Stimulated activated CD8-positive, alpha-beta memory T cell treated with anti-CD3 and anti-CD28 coated beads, Interleukin-4, amount 100 ng/mL, for 1 hour (primary cell): ENCODE results near the gene AJM1.
"Not testable (repeated sequence)": the region's sequence is repeated elsewhere in the genome, so short reads cannot be mapped to it uniquely, and the experiment has no call there.

Experiments used
- DNase-seq, 2 donors: peaks; one replicate each; pipeline ENCODE4 v3.0.0-alpha.2; 2020; ENCODE audit warnings: low read depth in 2 of 2, low spot score in 1 of 2

AJM1 gene

DNA sequence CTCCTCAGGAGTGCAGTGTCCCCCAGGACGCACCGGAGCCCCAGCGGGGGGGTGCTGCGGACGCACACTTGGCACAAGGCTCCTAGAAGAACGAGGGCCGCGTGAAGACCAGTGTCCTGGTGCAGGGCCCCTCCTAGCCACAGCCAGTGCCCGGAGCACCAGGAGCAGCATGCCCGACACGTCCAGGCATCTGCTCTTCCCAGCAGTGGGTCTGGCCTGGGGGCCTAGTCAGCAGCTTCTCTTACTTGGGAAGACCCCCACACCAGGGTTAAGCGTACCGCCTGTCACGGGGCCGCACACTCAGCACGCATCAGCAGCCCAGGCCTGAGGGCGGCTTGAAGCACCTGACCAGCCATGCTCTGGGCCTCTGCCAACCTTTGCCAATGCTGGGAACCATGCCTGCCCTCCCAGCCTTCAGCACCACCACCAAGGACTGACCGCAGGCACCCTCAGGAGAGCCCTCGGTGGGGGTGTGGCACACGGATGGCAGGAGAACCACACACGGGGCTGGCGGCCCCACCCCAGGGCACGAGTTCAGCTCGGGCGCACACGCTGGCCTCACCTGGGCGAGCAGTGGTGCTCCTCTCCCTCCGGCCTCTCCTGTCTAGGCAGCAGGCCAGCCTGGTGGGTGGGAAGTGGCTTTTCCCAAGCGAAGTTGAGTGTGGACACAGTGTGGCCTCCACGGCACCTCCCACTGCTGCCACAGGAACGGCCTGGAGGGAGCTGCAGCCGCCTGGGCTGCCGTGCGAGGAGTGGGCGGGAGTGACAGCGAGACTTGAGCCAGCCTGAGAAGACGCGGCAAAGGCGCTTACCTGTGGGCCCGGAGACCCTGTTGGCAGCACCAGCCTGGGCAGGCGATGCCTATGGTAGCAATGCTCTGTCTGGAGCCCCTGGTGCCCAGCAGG is 12.0 kb upstream of the AJM1 start:
- no peak for DNase-seq

DNA sequence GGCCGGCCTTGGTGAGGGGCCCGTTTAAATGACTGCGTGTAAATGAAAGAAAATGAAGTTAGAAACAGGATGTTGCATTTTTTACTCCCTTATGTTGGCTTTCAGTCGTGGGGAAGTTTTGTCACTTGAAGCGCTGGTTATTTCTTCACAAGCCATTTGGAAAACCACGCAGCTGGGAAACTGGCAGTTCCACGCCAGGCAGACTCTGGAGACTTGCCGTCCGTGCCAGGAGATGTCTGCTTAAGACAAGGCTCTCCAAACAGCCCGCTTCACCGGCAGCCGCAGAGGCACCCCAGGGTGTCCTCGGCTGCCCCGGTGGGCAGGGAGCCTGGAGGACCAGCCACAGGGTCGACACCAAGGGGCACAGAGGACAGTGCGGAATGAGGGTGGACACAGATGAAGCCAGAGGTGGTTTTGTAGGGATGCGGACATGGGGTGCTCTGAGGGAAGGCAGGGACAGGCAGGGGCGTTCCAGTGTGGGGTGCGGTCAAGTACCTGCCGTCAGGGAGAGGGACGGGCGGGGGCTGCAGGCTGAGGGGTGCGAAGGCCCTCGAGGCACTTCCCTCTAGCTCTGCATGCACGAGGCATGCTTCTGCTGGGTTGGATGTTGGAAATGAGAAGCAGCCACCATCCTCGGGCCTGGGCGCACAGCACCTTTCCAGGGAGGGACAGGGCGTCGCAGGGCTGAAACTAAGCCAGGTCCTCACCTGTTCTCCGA is 11.1 kb upstream of the AJM1 start:
- DNase-seq: no peak

DNA sequence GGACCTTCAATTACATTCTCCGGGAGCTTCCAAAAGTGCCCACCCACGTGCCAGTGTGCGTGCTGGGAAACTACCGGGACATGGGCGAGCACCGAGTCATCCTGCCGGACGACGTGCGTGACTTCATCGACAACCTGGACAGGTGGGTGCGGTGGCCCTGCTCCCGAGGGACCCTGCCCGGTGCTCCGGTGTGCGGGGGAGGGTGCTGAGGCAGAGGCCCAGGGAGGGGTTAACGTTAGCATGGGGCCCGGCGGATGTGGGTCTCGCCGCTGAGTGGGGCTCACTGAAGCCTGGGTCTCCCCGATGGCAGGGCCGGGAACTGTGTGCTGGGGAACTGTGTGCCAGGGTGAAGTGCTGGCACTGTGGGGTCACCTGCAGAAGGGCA is 10.6 kb upstream of the AJM1 start:
- no peak for DNase-seq

DNA sequence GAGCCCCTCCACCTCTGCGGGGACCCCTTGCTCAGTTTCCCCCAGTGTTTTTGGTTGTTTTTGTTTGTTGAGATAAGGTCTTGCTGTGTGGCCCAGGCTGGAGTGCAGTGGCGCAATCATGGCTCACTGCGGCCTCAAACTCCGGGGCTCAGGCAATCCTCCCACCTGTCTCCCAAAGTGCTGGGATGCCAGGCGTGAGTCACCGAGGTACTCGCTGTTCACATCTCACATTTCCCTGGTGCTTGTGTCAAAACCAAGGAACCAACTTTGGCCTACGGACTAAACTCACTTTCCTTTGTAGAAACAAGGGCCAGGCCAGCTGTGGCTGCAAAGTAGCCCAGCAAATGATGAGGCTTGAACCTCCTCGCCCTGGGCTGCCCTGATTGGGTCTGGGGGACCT is 9.7 kb upstream of the AJM1 start:
- DNase-seq: no peak

DNA sequence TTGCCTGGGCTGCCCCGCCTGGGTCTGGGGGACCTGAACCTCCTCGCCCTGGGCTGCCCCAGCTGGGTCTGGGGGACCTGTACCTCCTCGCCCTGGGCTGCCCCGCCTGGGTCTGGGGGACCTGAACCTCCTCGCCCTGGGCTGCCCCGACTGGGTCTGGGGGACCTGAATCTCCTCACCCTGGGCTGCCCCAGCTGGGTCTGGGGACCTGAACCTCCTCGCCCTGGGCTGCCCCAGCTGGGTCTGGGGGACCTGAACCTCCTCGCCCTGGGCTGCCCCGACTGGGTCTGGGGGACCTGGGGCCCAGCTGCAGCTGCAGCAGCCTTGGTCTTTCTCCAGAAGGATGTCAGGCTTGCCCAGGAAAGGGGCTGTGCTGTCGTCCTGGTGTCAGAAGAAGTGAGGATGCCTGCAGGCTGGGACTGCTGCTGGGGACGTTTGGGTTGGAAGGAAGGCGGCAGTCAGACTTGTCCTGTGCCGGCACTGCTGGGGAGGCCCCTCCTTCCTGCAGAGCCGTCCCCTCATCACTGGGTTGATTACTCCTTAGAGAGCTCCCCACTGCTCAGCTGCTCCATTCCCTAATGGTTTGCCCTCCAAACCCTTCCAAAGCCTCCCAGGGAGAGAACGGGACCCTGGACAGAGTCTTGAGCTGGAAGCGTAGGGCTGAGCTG is 8.8 kb upstream of the AJM1 start:
- not testable (repeated sequence) for DNase-seq

DNA sequence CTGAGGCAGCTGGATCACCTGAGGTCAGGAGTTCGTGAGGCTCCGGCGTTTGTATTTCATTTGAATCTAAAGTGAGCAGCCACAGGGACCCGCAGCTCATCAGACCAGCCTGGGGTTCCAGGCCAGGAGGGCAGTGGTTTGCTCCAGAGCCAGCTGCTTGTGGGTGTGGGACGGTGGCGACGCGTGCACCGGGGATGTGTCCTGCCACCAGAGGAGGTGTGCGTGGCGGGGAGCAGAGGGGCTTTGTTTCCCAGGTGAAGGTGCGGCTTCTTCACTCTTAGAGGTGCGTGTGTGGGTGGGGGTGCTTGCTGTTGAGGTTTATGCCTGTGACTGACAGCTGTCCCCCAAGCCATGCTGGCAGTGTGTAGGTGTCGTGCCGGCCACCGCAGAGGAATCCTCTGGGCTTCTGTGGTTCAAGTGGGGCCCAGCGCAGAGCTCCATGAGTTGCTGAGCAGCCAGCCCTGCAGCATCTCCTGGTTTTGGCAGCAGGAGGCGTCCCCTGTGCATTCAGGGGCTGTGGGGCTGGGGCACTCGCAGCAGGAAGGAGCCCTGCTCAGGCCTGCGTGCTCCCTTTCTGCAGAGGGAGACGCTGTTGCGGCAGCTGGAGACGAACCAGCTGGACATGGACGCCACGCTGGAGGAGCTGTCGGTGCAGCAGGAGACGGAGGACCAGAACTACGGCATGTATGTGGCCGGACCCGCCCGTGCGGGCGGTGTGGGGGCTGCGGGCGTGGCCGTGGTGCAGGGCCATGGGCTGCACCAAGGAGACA is 6.9 kb upstream of the AJM1 start:
- DNase-seq: no peak

DNA sequence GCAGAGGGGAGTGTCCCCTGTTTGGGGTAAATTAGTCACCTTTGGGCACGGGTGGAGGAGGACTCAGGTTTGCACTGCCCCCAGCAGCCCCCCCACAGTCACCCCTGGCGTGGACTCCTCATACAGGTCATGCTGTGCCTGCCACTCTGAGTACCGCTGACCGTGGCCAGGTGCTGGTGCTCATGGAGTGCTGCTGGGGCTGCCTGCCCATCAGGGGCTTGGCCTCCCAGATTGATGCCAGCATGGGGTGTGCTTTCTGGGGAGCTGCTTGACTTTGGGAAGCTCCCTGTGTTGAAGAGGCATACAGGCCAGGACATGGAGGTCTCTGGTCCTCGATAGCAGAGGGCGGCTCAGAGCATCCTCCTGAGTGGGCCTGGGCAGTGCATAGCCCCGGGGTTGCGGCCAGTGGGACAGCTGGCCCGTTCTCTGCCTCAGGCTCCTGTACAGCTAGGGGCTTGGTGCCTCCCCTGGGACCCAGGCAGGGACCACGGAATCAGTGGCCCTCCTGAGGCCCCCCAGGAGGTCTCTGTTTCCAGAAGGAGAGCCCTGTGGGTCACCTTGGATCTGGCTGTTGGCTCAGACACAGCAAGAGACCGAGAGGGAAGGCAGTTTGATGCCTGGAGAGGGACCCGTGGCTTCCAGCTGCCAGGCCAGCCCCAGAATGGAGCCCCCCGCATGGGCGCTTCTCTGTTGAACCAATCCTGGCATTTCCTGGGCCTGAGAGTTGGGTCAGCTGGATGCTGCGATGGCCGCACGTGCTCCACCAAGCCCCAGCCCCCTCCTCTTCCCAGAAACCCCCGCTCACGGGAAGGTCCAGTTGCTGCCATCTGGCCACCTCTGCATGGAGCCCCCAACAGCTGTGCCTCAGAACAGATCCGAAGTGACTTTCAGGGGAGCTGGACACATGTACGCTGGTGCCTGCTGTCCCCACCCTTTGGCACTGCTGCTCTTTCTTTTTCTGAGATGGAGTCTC is 6.1 kb upstream of the AJM1 start:
- DNase-seq: no peak

DNA sequence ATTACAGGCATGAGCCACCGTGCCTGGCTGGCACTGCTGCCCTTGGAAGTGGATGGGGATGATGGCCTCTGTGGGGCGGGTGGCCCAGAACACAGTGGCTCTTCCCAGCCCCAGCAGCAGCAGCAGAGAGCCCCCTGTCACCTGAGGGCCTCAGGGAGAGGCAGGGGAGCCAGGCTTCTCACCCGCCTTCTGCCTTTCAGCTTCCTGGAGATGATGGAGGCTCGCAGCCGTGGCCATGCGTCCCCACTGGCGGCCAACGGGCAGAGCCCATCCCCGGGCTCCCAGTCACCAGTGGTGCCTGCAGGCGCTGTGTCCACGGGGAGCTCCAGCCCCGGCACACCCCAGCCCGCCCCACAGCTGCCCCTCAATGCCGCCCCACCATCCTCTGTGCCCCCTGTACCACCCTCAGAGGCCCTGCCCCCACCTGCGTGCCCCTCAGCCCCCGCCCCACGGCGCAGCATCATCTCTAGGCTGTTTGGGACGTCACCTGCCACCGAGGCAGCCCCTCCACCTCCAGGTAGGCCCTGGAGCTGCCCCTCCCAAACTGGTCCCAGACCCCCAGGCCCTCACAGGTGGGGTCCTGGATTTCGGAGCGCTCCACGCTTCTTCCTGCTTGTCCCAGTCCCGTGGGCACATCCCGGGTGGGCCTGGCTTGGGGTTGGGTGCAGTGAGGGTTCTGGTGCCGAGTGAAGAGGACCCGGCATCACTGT is 5.0 kb upstream of the AJM1 start:
- no peak for DNase-seq

DNA sequence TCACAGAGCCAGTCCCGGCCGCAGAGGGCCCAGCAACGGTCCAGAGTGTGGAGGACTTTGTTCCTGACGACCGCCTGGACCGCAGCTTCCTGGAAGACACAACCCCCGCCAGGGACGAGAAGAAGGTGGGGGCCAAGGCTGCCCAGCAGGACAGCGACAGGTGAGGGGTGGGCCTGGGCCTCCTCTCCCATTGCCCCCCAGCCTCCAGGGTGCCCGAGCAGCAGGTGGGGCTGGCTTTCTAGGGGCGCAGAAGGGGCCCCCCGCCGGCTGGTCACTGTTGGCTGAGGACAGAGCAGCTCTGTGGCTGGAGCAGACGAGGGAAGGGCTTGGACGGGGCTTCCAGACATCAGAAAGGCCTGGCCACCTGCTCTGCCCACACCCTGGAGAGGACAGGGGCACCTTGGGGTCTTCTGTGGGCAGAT is 4.4 kb upstream of the AJM1 start:
- DNase-seq: not testable (repeated sequence)

DNA sequence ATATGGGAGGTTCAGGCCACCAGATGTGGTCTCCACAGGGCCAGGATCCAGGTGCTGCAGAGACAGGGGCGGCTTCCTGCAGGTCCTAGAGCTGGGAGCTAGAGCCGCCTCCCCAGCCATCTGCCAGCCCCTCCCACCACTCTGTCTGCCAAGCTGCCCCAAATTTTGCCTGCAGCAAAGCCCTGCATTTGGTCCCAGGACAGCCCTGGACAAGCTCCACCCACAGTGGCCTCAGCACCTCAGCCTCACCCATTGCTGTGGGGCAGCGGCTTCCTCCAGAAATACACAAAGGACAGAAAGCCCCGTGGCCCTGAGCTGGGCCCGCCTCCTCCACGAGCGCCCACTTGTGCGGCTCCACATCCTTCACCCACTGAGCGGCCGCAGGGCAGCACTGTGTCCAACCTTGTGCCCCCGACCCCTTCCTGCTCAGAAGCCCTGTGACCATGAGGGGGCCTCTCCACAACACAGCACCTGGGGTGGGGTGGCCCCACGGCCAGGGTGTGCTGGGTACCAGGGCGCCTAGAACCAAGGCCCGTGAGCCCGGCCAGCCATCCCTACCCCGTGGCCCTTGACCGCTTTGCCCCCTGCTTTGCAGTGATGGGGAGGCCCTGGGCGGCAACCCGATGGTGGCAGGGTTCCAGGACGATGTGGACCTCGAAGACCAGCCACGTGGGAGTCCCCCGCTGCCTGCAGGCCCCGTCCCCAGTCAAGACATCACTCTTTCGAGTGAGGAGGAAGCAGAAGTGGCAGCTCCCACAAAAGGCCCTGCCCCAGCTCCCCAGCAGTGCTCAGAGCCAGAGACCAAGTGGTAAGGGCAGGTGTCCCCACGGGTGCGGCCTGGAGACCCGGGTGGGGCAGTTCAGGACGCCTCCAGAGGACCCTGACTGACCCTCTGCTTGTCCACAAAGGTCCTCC is 3.7 kb upstream of the AJM1 start:
- DNase-seq: no peak

DNA sequence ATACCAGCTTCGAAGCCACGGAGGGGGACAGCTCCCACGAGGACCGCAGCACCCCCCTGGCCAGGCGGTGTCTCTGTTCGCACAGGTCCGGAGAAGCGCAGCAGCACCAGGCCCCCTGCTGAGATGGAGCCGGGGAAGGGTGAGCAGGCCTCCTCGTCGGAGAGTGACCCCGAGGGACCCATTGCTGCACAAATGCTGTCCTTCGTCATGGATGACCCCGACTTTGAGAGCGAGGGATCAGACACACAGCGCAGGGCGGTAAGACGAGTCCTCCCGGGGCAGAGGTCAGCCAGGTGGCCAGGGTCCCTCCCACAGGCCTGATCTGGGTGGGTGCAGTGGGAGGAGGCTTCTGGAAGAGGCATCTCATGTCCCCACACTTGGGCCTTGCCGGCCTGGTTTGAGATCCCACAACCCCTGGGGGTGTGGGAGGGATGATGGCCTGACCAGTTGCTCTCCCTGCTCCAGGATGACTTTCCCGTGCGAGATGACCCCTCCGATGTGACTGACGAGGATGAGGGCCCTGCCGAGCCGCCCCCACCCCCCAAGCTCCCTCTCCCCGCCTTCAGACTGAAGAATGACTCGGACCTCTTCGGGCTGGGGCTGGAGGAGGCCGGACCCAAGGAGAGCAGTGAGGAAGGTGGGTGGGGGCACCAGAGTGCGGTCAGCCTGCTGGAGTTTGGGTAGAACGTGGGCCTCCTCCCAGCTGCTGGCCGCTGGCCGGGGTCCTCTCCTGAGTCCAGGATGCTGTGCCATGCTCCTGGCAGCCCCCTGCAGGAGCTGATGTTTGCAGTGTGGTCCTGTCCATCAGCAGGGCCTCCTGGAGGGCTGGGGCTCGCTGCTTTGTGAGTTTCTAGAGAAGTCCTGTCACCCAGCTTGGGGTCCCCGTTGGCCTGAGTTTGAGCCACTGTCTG is 2.8 kb upstream of the AJM1 start:
- DNase-seq: no peak

DNA sequence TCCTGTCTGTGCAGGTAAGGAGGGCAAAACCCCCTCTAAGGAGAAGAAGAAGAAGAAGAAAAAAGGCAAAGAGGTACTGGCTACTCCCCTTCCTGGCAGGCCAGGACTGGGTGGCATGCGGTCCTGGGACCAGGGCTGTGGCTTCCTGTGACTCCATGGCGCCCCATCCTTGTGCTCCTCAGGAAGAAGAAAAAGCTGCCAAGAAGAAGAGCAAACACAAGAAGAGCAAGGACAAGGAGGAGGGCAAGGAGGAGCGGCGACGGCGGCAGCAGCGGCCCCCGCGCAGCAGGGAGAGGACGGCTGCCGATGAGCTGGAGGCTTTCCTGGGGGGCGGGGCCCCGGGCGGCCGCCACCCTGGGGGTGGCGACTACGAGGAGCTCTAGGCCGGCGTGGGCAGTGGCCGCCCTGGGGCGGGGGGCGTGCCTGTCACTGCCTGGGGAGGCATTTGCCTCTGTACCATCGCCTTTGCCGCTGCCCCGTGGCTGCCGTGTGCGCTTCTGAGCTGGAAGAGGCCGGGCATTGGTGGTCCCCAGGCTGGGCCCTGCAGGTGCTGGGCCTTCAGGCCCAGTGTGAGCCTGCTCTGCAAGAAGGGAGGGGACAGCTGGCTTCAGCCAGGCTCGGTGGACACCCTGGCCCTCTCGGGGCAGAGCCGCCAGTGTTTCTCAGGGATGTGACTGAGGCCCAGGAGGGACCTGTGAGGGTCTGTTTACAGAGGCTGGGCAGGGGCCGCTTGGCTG is 2.0 kb upstream of the AJM1 start:
- DNase-seq: no peak

DNA sequence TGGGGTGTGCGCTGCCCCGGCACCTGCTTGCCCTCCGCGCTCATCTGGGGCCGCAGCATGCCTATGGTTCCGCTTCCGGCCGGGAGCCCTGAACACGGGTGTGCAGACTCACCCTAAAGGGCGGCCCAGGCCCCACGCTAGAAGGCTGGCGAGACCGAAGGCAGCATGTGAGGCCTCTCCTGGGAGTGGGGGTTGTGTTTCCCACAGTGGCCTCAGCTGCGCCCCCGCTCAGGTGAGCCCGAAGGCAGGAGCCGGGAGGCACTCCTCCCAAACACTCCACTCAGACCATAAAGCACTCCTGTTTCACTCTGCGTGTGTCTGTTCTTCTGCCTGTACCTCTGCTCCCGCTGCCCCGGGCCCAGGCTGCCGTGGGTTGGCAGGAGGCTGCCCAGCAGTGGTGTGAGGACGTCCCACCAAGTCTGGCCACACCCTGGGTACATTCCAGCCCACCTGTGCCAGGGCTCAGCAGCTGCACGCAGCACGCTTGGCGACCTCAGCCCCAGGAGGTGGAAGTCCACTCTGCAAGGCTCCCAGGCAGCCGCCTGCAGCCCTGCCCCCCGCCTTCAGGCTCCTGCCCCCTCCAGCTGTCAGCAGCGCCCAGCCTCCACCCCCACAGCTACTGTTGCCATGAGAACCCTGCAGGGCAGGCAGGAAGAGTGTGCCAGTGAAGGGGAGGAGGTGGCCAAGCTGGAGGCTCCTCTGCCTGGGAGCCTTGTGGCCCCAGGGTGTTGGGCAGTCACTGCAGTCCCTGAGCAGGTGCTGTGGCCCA is 1.2 kb upstream of the AJM1 start:
- no peak for DNase-seq

DNA sequence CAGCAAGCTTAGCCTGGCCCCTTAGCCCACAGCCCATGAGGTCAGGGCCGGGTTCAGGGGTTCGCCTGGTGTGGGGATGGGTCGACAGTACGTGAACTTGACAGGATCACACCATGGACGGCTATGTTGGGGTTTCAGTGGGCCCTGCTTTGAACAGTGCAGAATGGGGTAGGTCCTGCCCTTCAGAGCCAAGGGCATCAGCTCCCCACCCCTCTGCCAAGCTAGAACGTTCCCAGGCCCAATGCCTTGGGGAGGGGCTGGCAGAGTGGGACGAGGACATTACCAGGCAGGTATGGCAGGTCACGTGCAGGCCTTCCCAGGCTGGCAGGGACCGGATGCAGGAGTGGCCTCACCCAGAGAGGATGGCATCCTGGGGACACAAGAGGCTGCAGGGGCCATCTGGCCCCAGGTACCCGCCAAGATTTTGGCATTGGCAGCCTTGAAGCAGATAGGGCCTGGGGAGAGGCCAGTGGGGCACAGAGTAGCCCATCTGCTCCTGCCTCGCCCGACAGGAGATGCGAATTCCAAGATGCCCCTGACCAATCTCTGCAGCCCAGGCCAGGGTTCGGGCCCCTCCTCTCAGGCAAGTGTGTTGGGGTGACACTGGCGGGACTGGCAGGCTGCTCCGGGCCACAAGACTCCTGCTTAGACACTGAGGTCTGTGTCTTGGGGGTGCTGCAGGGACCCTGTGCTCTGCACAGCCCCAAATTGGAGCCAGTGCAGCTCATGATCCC is 465 bp upstream of the AJM1 start:
- not testable (repeated sequence) for DNase-seq

DNA sequence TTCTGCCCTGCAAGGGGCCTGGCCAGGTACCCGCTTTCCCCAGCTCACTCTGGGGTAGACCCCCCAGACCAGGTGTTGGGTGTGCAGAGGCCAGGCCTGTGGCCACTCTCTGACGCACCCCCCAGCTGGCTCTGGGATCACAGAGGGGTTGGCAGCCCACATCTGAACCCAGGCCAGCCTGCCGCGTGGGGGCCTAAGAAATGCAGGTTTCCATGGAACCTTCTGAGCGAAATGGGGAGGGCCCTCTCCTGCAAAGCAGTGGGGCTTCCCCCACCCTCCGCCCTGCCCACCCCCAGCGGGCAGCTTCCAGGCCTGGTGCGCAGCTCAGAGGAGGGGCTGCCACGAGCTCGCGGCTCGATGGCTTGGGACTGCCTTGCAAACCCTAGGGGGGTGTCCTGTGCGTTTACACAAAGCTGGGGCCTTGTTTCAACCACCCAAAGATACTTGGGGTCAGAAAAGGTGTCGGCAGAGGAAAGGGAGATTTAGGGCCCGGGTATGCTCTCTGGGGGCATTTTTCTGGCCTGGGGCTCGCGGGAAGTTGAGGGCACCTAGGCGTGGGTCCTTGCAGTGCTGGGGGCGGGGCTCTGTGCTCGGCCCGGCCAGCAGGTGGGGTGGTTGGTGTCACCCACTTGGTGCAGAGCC is 1.0 kb downstream of the AJM1 start:
- not testable (repeated sequence) for DNase-seq
